DMS53 treated with DMSO at 0.1 percent for 48 hours (cell line): ENCODE data around the gene ALPI.

ENCODE experiments used
- DNase-seq: peaks from one replicate; lab custom pipeline; 2025; ENCODE audit not compliant: unreplicated experiment; lab: John Stamatoyannopoulos, UW

The ALPI gene

DNA sequence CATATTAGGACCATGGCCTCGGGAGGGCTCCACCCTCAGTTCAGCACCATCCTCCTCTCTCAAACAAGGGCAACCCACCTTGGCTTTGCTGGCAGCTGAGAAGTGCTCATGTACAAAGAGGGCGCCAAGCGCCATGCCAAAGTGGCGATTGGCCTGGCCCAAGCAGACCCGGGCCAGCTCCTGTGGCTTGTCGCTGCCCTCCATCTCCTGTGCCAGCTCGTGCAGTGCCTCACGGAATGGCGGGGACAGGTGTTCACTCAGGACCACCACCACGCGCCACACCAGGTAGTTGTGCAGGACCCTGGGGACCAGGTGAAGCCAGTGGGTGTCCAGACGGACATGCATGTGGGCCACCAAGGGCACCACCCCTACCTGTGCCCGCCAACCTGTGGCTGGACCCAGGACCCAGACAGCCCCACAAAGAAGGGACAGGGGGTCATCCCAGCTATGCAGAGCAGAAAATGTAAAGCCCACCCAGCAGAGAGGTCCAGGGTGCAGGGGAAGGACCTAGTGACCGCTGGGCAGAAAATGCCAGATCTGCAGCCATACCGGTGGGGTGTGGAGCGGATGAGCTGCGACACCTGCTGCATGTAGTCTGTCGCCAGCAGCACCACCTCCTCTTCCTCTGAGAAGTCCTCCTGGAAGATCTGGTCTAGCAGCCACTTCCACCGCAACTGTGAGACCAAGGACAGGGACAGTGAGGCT lies 28.1 kb downstream of the ALPI start:
- no peak for DNase-seq

GRCh38 chr2:232484628-232485347 lies 28.8 kb downstream of the ALPI start:
- DNase-seq, result no peak

DNA sequence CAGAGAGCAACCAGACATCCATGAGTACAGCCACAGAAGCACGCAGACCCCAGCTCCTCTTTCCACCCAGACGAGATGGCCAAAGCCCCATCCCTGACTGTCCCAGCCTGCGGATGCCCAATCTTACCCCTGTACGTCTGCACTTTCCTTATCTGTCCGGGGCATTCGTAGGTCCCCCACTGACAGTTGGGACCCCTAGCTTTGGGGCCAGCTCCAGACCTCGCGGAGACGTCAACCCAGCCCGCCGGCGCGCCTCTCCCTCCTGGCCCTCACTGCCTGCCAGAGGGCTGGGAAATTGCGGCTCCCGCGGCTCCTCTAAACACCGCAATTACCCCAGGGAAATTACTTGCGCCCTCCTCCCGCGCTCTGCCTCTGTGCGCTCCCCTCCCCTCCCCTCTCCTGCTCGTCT lies 29.4 kb downstream of the ALPI start:
- DNase-seq, result no peak

DNA sequence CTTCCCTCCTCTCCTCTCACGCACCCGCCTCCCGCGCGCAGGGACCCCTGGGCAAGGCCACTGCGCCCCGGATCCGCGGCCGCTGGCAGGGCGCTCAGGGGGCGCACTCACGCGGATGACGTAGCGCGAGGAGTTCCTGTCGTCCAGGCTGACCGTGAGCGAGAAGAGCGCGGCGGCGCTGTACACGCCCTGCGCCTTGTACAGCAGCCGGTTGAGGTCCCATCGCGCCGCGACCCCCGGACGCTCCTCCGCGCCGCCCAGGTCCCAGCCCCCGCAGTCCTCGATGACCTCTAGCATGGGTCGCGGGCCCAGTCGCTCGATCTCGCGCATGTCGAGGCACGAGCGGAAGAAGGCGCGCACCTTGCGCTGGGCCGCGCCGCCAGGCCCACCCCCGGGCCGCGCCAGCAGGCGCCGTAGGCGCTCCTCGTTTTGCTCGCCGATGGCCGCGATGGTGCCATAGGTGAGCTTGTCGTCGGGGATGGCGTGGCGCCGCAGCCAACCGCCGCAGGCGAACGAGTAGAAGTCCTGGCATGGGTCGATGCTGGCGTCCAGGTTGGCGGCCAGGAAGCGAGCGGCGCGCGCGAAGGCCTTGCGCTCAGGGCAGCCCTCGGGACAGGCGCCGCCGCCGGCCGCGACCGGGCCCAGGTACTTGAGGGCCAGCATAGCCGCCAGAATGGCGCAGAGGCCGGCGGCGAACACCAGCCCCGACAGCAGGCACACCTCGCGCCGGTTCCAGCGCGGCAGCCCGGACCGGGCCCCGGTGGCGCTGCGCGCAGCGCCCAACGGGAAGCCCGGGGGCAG lies 30.0 kb downstream of the ALPI start:
- no peak for DNase-seq

DNA sequence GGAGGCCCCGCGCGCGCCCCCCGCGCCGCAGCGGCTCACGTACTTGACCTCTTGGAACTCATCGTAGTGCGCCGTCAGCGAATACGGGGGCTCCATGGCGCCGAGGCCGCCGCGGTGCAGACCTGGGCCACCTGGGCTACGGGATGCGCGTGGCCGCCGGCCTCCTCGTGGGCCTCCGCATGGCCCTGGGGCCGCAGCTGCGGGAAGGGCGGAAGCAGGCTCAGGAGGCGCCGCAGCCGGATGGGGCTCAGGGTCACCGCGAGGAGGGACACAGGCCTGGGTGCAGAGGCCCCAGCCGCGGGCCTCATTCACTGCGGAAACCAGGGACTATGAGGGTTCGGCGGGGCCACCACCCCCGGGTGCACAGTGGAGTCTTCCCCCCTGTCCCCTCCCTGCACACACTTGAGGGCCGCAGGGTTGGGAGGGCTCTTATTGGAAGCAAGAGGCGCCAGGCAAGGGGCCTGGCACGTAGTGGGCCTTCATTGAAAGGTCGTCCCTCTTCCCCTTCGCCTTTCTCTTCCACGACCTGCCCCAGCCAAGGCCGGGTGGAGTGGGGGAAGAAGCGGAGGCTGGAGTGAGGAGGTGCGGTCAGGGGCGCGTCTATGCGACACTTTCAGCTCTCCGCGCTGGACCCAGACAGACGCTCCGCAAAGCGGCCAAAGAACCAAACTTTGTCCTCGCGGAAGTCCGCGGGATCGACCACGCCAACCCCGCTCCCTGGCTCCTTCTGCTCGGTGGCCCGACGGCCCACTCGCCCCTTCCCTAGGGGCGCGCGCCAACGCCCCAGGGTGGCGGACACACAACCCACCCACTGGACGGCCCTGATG lies 30.8 kb downstream of the ALPI start:
- DNase-seq, result no peak

- no peak for DNase-seq
Measured at GRCh38 chr2:232487385-232488096, 31.6 kb downstream of the ALPI start, which contains the start of gene ECEL1. TSS of gene ECEL1 (minus strand) at chr2:232487834. CDS start at chr2:232486653, 1,181 bp downstream.

- DNase-seq, result no peak
Measured at GRCh38 chr2:232488097-232488711, 32.3 kb downstream of the ALPI start.

GRCh38 chr2:232488721-232489300 lies 32.9 kb downstream of the ALPI start:
- DNase-seq, result no peak

DNA sequence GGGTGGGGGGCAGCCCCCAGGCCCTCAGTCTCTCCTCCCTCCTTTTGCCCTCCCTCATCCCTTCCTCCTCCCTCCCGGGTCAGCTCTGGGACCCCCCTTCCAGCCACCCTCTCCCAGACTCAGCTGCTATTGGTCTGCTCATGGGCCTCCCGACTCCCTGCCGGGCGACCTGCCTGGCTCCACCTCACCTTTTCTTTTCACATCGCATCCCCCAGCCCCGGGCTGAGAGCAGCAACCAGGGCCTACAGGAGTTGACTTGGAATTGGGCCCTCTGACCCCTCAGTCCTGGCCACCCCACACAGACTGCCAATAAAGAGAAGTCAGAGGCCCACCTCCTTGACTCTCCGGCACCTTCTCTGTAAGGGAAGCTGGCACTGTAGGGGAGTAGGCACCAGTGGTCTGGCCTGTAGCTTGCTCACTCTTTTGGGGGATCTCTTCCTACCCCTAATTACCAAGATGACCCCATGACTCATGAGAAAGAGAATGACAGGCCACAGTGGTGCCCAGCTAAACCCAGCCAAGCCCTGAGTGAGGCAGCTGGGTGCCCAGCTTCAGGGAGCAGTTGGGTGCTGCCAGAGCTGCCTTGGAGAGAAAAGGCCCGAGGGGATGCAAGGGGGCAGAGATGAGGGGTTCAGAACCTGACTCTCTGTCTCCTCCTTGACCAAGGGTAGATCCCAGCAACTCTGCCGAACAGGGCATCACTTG lies 33.7 kb downstream of the ALPI start:
- DNase-seq, result no peak

- DNase-seq, result no peak
Measured at GRCh38 chr2:232490221-232491138, 34.5 kb downstream of the ALPI start.

DNA sequence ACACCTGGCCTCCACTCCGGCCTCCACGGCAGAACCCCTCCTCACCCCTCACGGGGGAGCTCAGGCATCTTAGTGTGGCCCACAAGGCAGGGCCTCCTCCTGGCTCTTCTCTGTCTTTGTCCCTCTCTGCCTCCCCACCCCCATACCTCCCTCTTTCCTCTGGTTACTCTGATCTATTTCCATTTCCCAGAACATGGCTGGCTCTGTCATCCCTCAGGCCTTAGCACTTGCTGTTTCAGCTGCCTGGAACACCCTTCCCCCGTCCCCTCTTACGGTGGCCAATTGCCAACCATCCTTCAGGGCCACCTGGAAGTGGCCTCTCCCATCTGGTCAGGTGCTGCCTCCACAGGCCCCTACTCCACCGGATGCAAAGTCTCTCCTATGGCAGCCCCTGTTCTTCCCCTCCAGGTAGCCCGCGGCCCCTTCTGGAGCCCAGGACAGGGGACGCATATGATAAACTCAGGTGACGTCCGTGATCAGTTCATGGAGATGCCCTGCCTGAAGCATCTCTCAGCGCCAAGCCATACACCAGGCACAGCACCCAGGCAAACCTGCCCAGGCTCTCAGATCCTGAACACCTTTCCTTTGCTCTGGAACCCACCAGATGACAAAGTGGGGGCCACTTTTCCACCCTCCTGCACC lies 35.3 kb downstream of the ALPI start:
- DNase-seq, result no peak

- no peak for DNase-seq
Measured at GRCh38 chr2:232492236-232492848, 36.4 kb downstream of the ALPI start.

GRCh38 chr2:232492963-232493700 lies 37.2 kb downstream of the ALPI start:
- DNase-seq, result no peak

- DNase-seq, result no peak
Measured at GRCh38 chr2:232493701-232494474, 37.9 kb downstream of the ALPI start.

DNA sequence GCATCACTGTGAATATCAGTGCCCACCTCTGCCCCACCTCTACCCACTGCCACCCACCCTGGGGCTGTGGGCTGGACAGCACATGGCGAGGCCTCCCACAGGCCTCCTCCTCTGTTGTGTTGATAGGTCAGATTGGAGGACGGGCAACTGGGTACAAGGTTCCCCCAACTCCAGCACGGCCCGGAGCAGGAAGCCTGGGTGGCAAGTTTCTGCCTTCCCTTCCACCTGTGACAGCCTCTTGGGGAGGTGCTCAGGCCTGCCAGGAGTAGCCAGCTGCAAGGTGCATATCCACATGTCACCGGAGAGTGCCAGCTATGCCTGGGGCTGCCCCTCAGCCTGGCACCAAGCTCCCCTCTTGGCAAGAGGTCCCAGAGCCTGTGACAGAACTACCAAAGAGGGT lies 38.6 kb downstream of the ALPI start:
- no peak for DNase-seq
